WTC11 (cell line): Measurements from ENCODE around the gene CALN1. TPM values are rescaled to one million over a fixed set of nuclear protein-coding genes. Genes with fewer than 3 reads are reported as not detected.
A peak's percentile ranks its signal among the peaks of the same experiment; 100 is the strongest.

ENCODE experiments used
- ATAC-seq: fragments of 200-7000 bp; cut with Tn5 transposase; 2 replicates; pipeline ENCODE4 v1.10.0; 2021; ENCODE audit warnings: mild to moderate bottlenecking, moderate library complexity
- CTCF ChIA-PET: fragments of 300-600 bp; sonication (Branson Sonifier 250); formaldehyde crosslinking; loops from one replicate; lab custom pipeline; 2021; ENCODE audit warnings: antibody characterized with exemption; lab: Charles Lee
- POLR2A ChIA-PET: fragments of 350-600 bp; sonication (Branson Sonifier 250); formaldehyde crosslinking; loops from one replicate; lab custom pipeline; 2021; ENCODE audit warnings: antibody characterized with exemption; lab: Charles Lee
- DNase-seq: peaks from one replicate; pipeline ENCODE4 v3.0.0; 2021; ENCODE audit warnings: low spot score
- H3K27ac Mint-ChIP-seq: 2 replicates; pipeline ENCODE4 v1.8.0; 2021; ENCODE audit warnings: mixed read lengths
- H3K27me3 Mint-ChIP-seq: 2 replicates; pipeline ENCODE4 v1.8.0; 2021; ENCODE audit warnings: low read depth, mild to moderate bottlenecking, moderate library complexity, mixed read lengths
- H3K36me3 Mint-ChIP-seq: 2 replicates; pipeline ENCODE4 v1.8.0; 2021; ENCODE audit warnings: mixed read lengths
- H3K4me1 Mint-ChIP-seq: 2 replicates; pipeline ENCODE4 v1.8.0; 2022; ENCODE audit warnings: mixed read lengths
- H3K4me3 Mint-ChIP-seq: 2 replicates; pipeline ENCODE4 v1.8.0; 2021; ENCODE audit warnings: mild to moderate bottlenecking, moderate library complexity, mixed read lengths
- H3K9me3 Mint-ChIP-seq: 2 replicates; pipeline ENCODE4 v1.8.0; 2021; ENCODE audit warnings: mixed read lengths
- FOXP1 ChIP-seq: sonication (generic); formaldehyde crosslinking; IDR thresholded peaks from 2 replicates; pipeline ENCODE4 v1.8.0; 2022; ENCODE audit warnings: missing genetic modification reagents, mild to moderate bottlenecking, moderate library complexity, borderline replicate concordance
- GABPB1 ChIP-seq: sonication (generic); formaldehyde crosslinking; IDR thresholded peaks from 2 replicates; pipeline ENCODE4 v1.8.1; 2023; ENCODE audit warnings: mild to moderate bottlenecking, missing genetic modification reagents
- JUN ChIP-seq: sonication (generic); formaldehyde crosslinking; IDR thresholded peaks from 2 replicates; pipeline ENCODE4 v1.8.0; 2023; ENCODE audit warnings: mild to moderate bottlenecking, missing genetic modification reagents
- MXD4 ChIP-seq: fragments of 250-450 bp; sonication (Bioruptor Pico); IDR thresholded peaks from 2 replicates; pipeline ENCODE4 v1.8.0; 2021; ENCODE audit warnings: mild to moderate bottlenecking, moderate library complexity, borderline replicate concordance
- MYBL2 ChIP-seq: sonication (generic); formaldehyde crosslinking; IDR thresholded peaks from 2 replicates; pipeline ENCODE4 v1.8.1; 2023; ENCODE audit warnings: mild to moderate bottlenecking, moderate library complexity, missing genetic modification reagents
- NR2C2 ChIP-seq: sonication (generic); formaldehyde crosslinking; IDR thresholded peaks from 2 replicates; pipeline ENCODE4 v1.8.0; 2022; ENCODE audit warnings: mild to moderate bottlenecking, missing genetic modification reagents
- SMAD3 ChIP-seq: sonication (generic); formaldehyde crosslinking; IDR thresholded peaks from 2 replicates; pipeline ENCODE4 v1.8.0; 2022; ENCODE audit warnings: missing genetic modification reagents, mild to moderate bottlenecking, borderline replicate concordance
- TCF7 ChIP-seq: sonication (generic); formaldehyde crosslinking; IDR thresholded peaks from 2 replicates; pipeline ENCODE4 v1.8.0; 2022; ENCODE audit warnings: mild to moderate bottlenecking, low read depth, missing genetic modification reagents, moderate library complexity
- TEAD4 ChIP-seq: sonication (generic); formaldehyde crosslinking; IDR thresholded peaks from 2 replicates; pipeline ENCODE4 v1.8.0; 2022; ENCODE audit warnings: mild to moderate bottlenecking, missing genetic modification reagents
- ZNF121 ChIP-seq: sonication (generic); formaldehyde crosslinking; IDR thresholded peaks from 2 replicates; pipeline ENCODE4 v1.8.0; 2023; ENCODE audit warnings: missing genetic modification reagents
- ZNF138 ChIP-seq: sonication (generic); formaldehyde crosslinking; conservative IDR thresholded peaks from 2 replicates; pipeline ENCODE4 v1.8.1; 2022; ENCODE audit warnings: mild to moderate bottlenecking, moderate library complexity, missing genetic modification reagents
- ZNF671 ChIP-seq: fragments of 250-450 bp; sonication (Bioruptor Pico); IDR thresholded peaks from 2 replicates; pipeline ENCODE4 v1.8.0; 2021; ENCODE audit warnings: mild to moderate bottlenecking
- total RNA-seq: library from RNA; stranded (reverse); gene quantifications from 3 replicates; pipeline ENCODE4 v1.2.3, GENCODE V29; 2021
- TF ChIP-seq, protein P1 (sequence below): sonication (generic); formaldehyde crosslinking; IDR thresholded peaks from 2 replicates; pipeline ENCODE4 v1.8.0; 2022; ENCODE audit warnings: mild to moderate bottlenecking, missing genetic modification reagents
- TF ChIP-seq, protein P2 (sequence below): fragments of 250-450 bp; sonication (Bioruptor Pico); IDR thresholded peaks from 2 replicates; pipeline ENCODE4 v2.1.2; 2022; ENCODE audit warnings: mild to moderate bottlenecking, moderate library complexity
- TF ChIP-seq, protein P3 (sequence below): sonication (generic); formaldehyde crosslinking; IDR thresholded peaks from 2 replicates; pipeline ENCODE4 v1.8.0; 2023; ENCODE audit warnings: mild to moderate bottlenecking, missing genetic modification reagents
- TF ChIP-seq, protein P4 (sequence below): sonication (generic); formaldehyde crosslinking; IDR thresholded peaks from 2 replicates; pipeline ENCODE4 v1.8.1; 2023; ENCODE audit warnings: mild to moderate bottlenecking, missing genetic modification reagents, moderate library complexity
- TF ChIP-seq, protein P5 (sequence below): fragments of 200-600 bp; IDR thresholded peaks from 2 replicates; pipeline ENCODE4 v1.8.0; 2022; ENCODE audit warnings: antibody characterized with exemption
- TF ChIP-seq, protein P6 (sequence below): fragments of 250-450 bp; sonication (Bioruptor Pico); IDR thresholded peaks from 2 replicates; pipeline ENCODE4 v1.8.0; 2021; ENCODE audit warnings: mild to moderate bottlenecking
- TF ChIP-seq, protein P7 (sequence below): fragments of 250-450 bp; sonication (Bioruptor Pico); conservative IDR thresholded peaks from 2 replicates; pipeline ENCODE4 v1.9.0; 2021; ENCODE audit warnings: mild to moderate bottlenecking
- TF ChIP-seq, protein P8 (sequence below): sonication (generic); formaldehyde crosslinking; IDR thresholded peaks from 2 replicates; pipeline ENCODE4 v1.8.0; 2022; ENCODE audit warnings: missing genetic modification reagents

Gene CALN1
- total RNA-seq, 1 experiment from 2014 or later = 10.5 TPM

DNA sequence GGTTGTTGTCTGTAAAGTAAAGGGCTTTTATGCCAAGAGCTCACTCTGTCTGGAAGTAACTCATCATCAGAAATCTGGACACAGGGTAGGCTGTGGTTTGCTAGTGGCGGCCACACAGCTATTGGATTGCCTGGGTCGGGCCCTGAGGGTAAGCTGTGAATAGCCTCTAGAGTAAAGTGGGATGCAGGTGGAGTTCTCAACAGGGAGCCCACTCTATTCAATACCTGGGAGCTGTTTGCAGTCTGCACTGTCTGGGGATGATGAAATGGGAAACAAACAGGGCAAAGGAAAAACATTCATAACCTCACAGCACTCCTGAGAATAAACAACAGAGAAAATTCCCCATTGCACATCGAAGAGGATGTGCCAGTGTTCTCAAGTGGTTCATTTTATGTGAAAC, 582.6 kb downstream of the CALN1 start:
- TF ChIP-seq, protein P1, sequence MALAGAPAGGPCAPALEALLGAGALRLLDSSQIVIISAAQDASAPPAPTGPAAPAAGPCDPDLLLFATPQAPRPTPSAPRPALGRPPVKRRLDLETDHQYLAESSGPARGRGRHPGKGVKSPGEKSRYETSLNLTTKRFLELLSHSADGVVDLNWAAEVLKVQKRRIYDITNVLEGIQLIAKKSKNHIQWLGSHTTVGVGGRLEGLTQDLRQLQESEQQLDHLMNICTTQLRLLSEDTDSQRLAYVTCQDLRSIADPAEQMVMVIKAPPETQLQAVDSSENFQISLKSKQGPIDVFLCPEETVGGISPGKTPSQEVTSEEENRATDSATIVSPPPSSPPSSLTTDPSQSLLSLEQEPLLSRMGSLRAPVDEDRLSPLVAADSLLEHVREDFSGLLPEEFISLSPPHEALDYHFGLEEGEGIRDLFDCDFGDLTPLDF = no peak
- TF ChIP-seq FOXP1 (CRISPR knock-in tag) (no peak), MYBL2 (CRISPR knock-in tag) (no peak), TEAD4 (CRISPR knock-in tag) (no peak), SMAD3 (CRISPR knock-in tag) (no peak), ZNF121 (CRISPR knock-in tag) (no peak)
- TF ChIP-seq, protein P2, sequence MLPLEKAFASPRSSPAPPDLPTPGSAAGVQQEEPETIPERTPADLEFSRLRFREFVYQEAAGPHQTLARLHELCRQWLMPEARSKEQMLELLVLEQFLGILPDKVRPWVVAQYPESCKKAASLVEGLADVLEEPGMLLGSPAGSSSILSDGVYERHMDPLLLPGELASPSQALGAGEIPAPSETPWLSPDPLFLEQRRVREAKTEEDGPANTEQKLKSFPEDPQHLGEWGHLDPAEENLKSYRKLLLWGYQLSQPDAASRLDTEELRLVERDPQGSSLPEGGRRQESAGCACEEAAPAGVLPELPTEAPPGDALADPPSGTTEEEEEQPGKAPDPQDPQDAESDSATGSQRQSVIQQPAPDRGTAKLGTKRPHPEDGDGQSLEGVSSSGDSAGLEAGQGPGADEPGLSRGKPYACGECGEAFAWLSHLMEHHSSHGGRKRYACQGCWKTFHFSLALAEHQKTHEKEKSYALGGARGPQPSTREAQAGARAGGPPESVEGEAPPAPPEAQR (CRISPR knock-in tag) = no peak
- TF ChIP-seq, all 79 proteins: peak for 0
- Mint-ChIP-seq H3K27me3 (no peaks in the 10 kb centered on the region), H3K27ac (peak overlapping the region; percentile 23; the same call in 1 of the 2 replicates), H3K4me1 (peaks cover 15% of the 10 kb centered on the region), H3K4me3 (no peak overlapping the region), H3K9me3 (peaks cover 3% of the 10 kb centered on the region; the same call in 1 of the 2 replicates), H3K36me3 (no peaks in the 10 kb centered on the region)
- ChIA-PET POLR2A (no interaction called here), CTCF (interaction anchor here (1.1 kb wide), 2 partner anchors 77 to 665 kb away, joined by 3 read pairs; no protein-coding TSS in a partner anchor)
- ATAC-seq (peak; percentile 88), DNase-seq (no peak)

DNA sequence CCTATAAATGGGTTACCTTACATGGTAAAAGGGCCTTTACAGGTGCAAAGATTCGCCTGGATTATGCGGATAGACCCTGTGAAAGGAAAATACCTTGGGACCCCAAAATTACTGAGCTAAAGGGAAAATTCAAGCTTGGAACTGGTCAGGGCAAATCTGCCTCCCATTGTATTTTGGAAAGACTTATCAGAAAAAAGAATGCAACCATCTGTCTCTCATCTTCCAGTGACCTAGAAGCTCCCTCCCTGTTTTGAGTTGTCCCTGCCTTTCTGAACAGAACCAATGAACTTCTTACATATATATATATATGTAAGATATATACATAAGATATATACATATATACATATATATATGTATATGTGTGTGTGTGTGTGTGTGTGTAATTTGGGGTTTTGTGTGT, 583.8 kb downstream of the CALN1 start:
- DNase-seq = no peak
- ChIA-PET POLR2A (no interaction called here), CTCF (interaction anchor here (0.5 kb wide), 1 partner anchor 647 kb away, joined by 3 read pairs; no protein-coding TSS in a partner anchor)
- H3K9me3 Mint-ChIP-seq = peaks cover 3% of the 10 kb centered on the region; the same call in 1 of the 2 replicates
- no peaks in the 10 kb centered on the region for H3K27me3 Mint-ChIP-seq
- H3K36me3 Mint-ChIP-seq = no peaks in the 10 kb centered on the region
- peaks cover 15% of the 10 kb centered on the region for H3K4me1 Mint-ChIP-seq
- ATAC-seq = no peak
- no peak overlapping the region for H3K27ac Mint-ChIP-seq
- no peak overlapping the region for H3K4me3 Mint-ChIP-seq
- no peak for TF ChIP-seq ZNF138 (CRISPR knock-in tag)
- no peak for TF ChIP-seq ZNF121 (CRISPR knock-in tag)
- TF ChIP-seq, protein P3, sequence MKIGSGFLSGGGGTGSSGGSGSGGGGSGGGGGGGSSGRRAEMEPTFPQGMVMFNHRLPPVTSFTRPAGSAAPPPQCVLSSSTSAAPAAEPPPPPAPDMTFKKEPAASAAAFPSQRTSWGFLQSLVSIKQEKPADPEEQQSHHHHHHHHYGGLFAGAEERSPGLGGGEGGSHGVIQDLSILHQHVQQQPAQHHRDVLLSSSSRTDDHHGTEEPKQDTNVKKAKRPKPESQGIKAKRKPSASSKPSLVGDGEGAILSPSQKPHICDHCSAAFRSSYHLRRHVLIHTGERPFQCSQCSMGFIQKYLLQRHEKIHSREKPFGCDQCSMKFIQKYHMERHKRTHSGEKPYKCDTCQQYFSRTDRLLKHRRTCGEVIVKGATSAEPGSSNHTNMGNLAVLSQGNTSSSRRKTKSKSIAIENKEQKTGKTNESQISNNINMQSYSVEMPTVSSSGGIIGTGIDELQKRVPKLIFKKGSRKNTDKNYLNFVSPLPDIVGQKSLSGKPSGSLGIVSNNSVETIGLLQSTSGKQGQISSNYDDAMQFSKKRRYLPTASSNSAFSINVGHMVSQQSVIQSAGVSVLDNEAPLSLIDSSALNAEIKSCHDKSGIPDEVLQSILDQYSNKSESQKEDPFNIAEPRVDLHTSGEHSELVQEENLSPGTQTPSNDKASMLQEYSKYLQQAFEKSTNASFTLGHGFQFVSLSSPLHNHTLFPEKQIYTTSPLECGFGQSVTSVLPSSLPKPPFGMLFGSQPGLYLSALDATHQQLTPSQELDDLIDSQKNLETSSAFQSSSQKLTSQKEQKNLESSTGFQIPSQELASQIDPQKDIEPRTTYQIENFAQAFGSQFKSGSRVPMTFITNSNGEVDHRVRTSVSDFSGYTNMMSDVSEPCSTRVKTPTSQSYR (CRISPR knock-in tag) = no peak
- no peak for TF ChIP-seq ZNF671 (CRISPR knock-in tag)
- no peak for TF ChIP-seq TCF7 (CRISPR knock-in tag)
- TF ChIP-seq JUN = no peak
- no peak for TF ChIP-seq GABPB1 (CRISPR knock-in tag)
- TF ChIP-seq, protein P4, sequence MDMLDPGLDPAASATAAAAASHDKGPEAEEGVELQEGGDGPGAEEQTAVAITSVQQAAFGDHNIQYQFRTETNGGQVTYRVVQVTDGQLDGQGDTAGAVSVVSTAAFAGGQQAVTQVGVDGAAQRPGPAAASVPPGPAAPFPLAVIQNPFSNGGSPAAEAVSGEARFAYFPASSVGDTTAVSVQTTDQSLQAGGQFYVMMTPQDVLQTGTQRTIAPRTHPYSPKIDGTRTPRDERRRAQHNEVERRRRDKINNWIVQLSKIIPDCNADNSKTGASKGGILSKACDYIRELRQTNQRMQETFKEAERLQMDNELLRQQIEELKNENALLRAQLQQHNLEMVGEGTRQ (CRISPR knock-in tag) = no peak
- TF ChIP-seq MXD4 = no peak
- TF ChIP-seq TEAD4 (CRISPR knock-in tag) = no peak
- TF ChIP-seq NR2C2 = no peak
- TF ChIP-seq, protein P5, sequence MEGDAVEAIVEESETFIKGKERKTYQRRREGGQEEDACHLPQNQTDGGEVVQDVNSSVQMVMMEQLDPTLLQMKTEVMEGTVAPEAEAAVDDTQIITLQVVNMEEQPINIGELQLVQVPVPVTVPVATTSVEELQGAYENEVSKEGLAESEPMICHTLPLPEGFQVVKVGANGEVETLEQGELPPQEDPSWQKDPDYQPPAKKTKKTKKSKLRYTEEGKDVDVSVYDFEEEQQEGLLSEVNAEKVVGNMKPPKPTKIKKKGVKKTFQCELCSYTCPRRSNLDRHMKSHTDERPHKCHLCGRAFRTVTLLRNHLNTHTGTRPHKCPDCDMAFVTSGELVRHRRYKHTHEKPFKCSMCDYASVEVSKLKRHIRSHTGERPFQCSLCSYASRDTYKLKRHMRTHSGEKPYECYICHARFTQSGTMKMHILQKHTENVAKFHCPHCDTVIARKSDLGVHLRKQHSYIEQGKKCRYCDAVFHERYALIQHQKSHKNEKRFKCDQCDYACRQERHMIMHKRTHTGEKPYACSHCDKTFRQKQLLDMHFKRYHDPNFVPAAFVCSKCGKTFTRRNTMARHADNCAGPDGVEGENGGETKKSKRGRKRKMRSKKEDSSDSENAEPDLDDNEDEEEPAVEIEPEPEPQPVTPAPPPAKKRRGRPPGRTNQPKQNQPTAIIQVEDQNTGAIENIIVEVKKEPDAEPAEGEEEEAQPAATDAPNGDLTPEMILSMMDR = no peak
- TF ChIP-seq, protein P6, sequence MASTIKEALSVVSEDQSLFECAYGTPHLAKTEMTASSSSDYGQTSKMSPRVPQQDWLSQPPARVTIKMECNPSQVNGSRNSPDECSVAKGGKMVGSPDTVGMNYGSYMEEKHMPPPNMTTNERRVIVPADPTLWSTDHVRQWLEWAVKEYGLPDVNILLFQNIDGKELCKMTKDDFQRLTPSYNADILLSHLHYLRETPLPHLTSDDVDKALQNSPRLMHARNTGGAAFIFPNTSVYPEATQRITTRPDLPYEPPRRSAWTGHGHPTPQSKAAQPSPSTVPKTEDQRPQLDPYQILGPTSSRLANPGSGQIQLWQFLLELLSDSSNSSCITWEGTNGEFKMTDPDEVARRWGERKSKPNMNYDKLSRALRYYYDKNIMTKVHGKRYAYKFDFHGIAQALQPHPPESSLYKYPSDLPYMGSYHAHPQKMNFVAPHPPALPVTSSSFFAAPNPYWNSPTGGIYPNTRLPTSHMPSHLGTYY (CRISPR knock-in tag) = no peak
- TF ChIP-seq, protein P7, sequence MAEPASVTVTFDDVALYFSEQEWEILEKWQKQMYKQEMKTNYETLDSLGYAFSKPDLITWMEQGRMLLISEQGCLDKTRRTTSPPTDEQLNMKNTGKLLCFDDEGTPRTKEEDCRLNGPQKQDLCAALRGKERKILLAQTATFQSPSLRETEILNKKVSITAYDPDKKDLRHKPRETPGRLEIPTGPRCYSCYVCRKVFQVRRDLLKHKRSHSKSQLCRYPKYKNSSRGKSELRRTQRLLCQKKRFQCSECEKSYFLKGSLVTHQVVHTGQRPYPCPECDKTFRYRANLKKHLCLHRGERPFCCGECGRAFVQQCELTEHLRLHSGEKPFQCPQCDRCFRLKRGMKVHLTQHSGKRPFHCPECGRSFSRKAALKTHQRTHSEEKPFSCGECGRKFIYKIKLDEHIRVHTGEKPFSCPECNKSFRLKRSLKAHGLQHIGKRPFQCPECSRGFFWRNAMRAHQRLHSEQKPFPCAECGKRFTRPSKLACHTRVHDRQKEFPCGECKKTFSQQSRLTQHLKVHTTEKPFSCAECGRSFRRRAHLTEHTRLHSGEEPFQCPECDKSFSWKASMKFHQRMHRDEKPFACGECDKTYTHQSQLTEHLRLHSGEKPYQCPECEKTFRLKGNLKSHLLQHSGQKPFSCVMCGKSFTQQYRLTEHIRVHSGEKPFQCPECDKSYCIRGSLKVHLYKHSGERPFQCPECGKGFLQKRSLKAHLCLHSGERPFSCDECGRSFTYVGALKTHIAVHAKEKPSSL (CRISPR knock-in tag) = no peak
- TF ChIP-seq, protein P8, sequence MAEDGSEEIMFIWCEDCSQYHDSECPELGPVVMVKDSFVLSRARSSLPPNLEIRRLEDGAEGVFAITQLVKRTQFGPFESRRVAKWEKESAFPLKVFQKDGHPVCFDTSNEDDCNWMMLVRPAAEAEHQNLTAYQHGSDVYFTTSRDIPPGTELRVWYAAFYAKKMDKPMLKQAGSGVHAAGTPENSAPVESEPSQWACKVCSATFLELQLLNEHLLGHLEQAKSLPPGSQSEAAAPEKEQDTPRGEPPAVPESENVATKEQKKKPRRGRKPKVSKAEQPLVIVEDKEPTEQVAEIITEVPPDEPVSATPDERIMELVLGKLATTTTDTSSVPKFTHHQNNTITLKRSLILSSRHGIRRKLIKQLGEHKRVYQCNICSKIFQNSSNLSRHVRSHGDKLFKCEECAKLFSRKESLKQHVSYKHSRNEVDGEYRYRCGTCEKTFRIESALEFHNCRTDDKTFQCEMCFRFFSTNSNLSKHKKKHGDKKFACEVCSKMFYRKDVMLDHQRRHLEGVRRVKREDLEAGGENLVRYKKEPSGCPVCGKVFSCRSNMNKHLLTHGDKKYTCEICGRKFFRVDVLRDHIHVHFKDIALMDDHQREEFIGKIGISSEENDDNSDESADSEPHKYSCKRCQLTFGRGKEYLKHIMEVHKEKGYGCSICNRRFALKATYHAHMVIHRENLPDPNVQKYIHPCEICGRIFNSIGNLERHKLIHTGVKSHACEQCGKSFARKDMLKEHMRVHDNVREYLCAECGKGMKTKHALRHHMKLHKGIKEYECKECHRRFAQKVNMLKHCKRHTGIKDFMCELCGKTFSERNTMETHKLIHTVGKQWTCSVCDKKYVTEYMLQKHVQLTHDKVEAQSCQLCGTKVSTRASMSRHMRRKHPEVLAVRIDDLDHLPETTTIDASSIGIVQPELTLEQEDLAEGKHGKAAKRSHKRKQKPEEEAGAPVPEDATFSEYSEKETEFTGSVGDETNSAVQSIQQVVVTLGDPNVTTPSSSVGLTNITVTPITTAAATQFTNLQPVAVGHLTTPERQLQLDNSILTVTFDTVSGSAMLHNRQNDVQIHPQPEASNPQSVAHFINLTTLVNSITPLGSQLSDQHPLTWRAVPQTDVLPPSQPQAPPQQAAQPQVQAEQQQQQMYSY (CRISPR knock-in tag) = no peak
